Astrocyte (in vitro differentiated cells and primary cell): Measurements from ENCODE around the gene RUNX3. TPM values are rescaled to one million over a fixed set of nuclear protein-coding genes. Genes with fewer than 3 reads are reported as not detected.

Experiments used
- DNase-seq: peaks from one replicate; pipeline ENCODE4 v3.0.0-alpha.2; 2010; ENCODE audit warnings: low read depth
- FAIRE-seq: peaks from 2 replicates; lab custom pipeline; 2011; peaks lifted over from hg19 to GRCh38; lab: Jason Lieb, UNC
- H2AFZ ChIP-seq: 2 replicates; pipeline ENCODE4 v1.6.0; 2012; ENCODE audit warnings: low read depth, low read length, inconsistent platforms
- H3K27ac ChIP-seq: 2 replicates; pipeline ENCODE4 v1.5.1; 2011; ENCODE audit warnings: low read depth, low read length, inconsistent platforms
- H3K27me3 ChIP-seq: 2 replicates; pipeline ENCODE4 v1.6.0; 2011; ENCODE audit warnings: low read length, inconsistent platforms; ENCODE audit not compliant: insufficient read depth
- H3K36me3 ChIP-seq: 2 replicates; pipeline ENCODE4 v1.5.1; 2011; ENCODE audit warnings: low read length, inconsistent platforms; ENCODE audit not compliant: insufficient read depth
- H3K4me1 ChIP-seq: 2 replicates; pipeline ENCODE4 v1.5.1; 2011; ENCODE audit warnings: low read length, inconsistent platforms; ENCODE audit not compliant: insufficient read depth
- H3K4me2 ChIP-seq: 2 replicates; pipeline ENCODE4 v1.6.0; 2012; ENCODE audit warnings: low read length, inconsistent platforms
- H3K4me3 ChIP-seq: 2 replicates; pipeline ENCODE4 v1.5.1; 2011; ENCODE audit warnings: low read depth, mild to moderate bottlenecking, low read length, inconsistent platforms; ENCODE audit not compliant: insufficient read depth
- H3K79me2 ChIP-seq: 2 replicates; pipeline ENCODE4 v1.6.0; 2012; ENCODE audit warnings: mild to moderate bottlenecking, low read length, inconsistent platforms; ENCODE audit not compliant: insufficient read depth
- H3K9ac ChIP-seq: 2 replicates; pipeline ENCODE4 v1.6.0; 2012; ENCODE audit warnings: mild to moderate bottlenecking, low read length, inconsistent platforms
- H3K9me3 ChIP-seq: 2 replicates; pipeline ENCODE4 v1.5.1; 2012; ENCODE audit warnings: low read depth, mild to moderate bottlenecking, low read length, inconsistent platforms; ENCODE audit not compliant: insufficient read depth
- H4K20me1 ChIP-seq: 2 replicates; pipeline ENCODE4 v1.6.0; 2012; ENCODE audit warnings: low read length, inconsistent platforms; ENCODE audit not compliant: insufficient read depth
- H3K27ac Mint-ChIP-seq: one replicate; pipeline ENCODE4 v1.8.0; 2021; ENCODE audit warnings: mild to moderate bottlenecking, mixed read lengths; ENCODE audit not compliant: unreplicated experiment
- H3K27me3 Mint-ChIP-seq: one replicate; pipeline ENCODE4 v1.8.0; 2021; ENCODE audit warnings: low read depth, mixed read lengths; ENCODE audit not compliant: unreplicated experiment
- H3K36me3 Mint-ChIP-seq: one replicate; pipeline ENCODE4 v1.8.0; 2021; ENCODE audit warnings: low read depth, mixed read lengths; ENCODE audit not compliant: unreplicated experiment
- H3K4me1 Mint-ChIP-seq: one replicate; pipeline ENCODE4 v1.8.0; 2021; ENCODE audit warnings: low read depth, mixed read lengths; ENCODE audit not compliant: unreplicated experiment
- H3K4me3 Mint-ChIP-seq: one replicate; pipeline ENCODE4 v1.8.0; 2021; ENCODE audit warnings: mild to moderate bottlenecking, moderate library complexity, mixed read lengths; ENCODE audit not compliant: unreplicated experiment
- H3K9me3 Mint-ChIP-seq: one replicate; pipeline ENCODE4 v1.8.0; 2021; ENCODE audit warnings: mild to moderate bottlenecking, mixed read lengths; ENCODE audit not compliant: unreplicated experiment
- CTCF ChIP-seq: IDR thresholded peaks from 2 replicates; pipeline ENCODE4 v1.5.1; 2011; ENCODE audit warnings: low read depth, mild to moderate bottlenecking, inconsistent platforms, low read length, moderate library complexity; ENCODE audit not compliant: insufficient read depth
- EZH2 ChIP-seq: IDR thresholded peaks from 2 replicates; pipeline ENCODE4 v1.6.1; 2012; ENCODE audit warnings: mild to moderate bottlenecking, low read length, inconsistent platforms; ENCODE audit not compliant: insufficient read depth
- total RNA-seq: library from RNA; stranded (reverse); gene quantifications from 2 replicates; pipeline ENCODE4 v1.2.1, GENCODE V29; 2021

Gene RUNX3
- total RNA-seq, 1 donor from 2014 or later: 2.5 TPM

GRCh38 chr1:24903955-24904730 is 25.9 kb downstream of the RUNX3 start:
- Histone ChIP-seq H3K27me3 (peaks cover 13% of the 10 kb centered on the region), H3K27ac (no peak overlapping the region), H2AFZ (no peak overlapping the region), H3K4me1 (no peaks in the 10 kb centered on the region), H3K9me3 (no peaks in the 10 kb centered on the region), H3K4me3 (no peak overlapping the region), H3K9ac (no peak overlapping the region), H3K36me3 (no peaks in the 10 kb centered on the region), H3K4me2 (no peak overlapping the region), H4K20me1 (no peaks in the 10 kb centered on the region), H3K79me2 (no peaks in the 10 kb centered on the region)
- Mint-ChIP-seq H3K4me1 (no peaks in the 10 kb centered on the region), H3K9me3 (peaks cover 3% of the 10 kb centered on the region), H3K36me3 (no peaks in the 10 kb centered on the region), H3K4me3 (no peak overlapping the region), H3K27me3 (peaks cover 25% of the 10 kb centered on the region), H3K27ac (no peak overlapping the region)
- TF ChIP-seq EZH2 (no peak), CTCF (no peak)
- DNase-seq: no peak
- no peak for FAIRE-seq

DNA sequence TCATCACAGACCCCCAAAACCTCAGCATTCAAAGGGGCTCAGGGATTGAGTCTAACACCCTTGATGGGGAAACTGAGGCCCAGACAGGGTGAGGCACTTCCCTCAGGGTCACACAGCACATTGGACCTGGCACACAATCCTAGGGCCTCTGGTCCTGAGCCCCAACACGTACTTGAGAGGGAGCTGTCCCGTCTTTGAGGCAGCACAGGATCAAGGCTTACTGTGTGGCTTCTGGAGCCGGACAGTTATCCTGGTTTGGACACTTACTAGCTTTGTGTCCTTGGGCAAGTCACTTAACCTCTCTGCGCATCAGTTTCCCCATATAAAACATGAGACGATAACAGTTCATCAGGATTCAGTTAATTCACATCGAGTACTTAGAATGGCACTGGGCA is 26.5 kb downstream of the RUNX3 start:
- FAIRE-seq: no peak
- Mint-ChIP-seq H3K4me1 (no peaks in the 10 kb centered on the region), H3K4me3 (no peak overlapping the region), H3K27ac (no peak overlapping the region), H3K36me3 (no peaks in the 10 kb centered on the region), H3K27me3 (peaks cover 25% of the 10 kb centered on the region), H3K9me3 (peaks cover 3% of the 10 kb centered on the region)
- Histone ChIP-seq H3K4me3 (no peak overlapping the region), H4K20me1 (no peaks in the 10 kb centered on the region), H3K9me3 (no peaks in the 10 kb centered on the region), H3K4me1 (no peaks in the 10 kb centered on the region), H3K9ac (no peak overlapping the region), H3K36me3 (no peaks in the 10 kb centered on the region), H3K27me3 (peaks cover 19% of the 10 kb centered on the region), H3K79me2 (no peaks in the 10 kb centered on the region), H3K27ac (no peak overlapping the region), H2AFZ (no peak overlapping the region), H3K4me2 (no peak overlapping the region)
- no peak for TF ChIP-seq EZH2
- no peak for TF ChIP-seq CTCF
- no peak for DNase-seq

DNA sequence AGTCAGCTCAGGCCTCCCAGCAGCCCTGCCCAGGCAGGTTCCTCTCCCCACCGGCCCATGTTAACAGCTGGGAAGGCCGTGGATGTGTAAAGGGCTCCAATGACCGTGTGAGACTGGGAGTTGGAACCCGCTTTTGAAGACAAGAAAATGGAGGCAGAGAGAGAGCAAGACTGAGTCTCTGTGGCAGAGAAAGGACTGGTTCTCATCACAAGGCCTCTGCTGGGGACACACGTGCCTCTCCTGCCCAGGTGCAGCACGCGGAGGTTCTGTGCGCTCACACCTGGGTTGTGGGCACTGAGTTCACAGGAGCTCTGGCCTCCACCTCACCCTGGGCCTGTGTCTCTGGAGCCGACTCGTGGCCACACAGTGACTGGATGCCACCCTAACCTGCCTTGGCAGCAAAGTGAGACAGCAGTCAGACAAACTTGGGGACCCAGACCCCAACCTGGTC is 27.0 kb downstream of the RUNX3 start:
- Histone ChIP-seq H3K36me3 (no peaks in the 10 kb centered on the region), H3K27me3 (peaks cover 19% of the 10 kb centered on the region), H3K9ac (no peak overlapping the region), H3K27ac (no peak overlapping the region), H3K4me3 (no peak overlapping the region), H4K20me1 (no peaks in the 10 kb centered on the region), H3K4me1 (no peaks in the 10 kb centered on the region), H3K79me2 (no peaks in the 10 kb centered on the region), H2AFZ (no peak overlapping the region), H3K4me2 (no peak overlapping the region), H3K9me3 (no peaks in the 10 kb centered on the region)
- TF ChIP-seq CTCF (no peak), EZH2 (no peak)
- Mint-ChIP-seq H3K36me3 (no peaks in the 10 kb centered on the region), H3K27ac (no peak overlapping the region), H3K4me1 (no peaks in the 10 kb centered on the region), H3K27me3 (peaks cover 25% of the 10 kb centered on the region), H3K4me3 (no peak overlapping the region), H3K9me3 (peaks cover 2% of the 10 kb centered on the region)
- no peak for DNase-seq
- no peak for FAIRE-seq
